Brain pericyte (primary cell): ENCODE data around the gene TSPAN3.

Experiments used
- DNase-seq: peaks from one replicate; pipeline ENCODE4 v3.0.0-alpha.2; 2012; ENCODE audit warnings: low read depth, low spot score

The TSPAN3 gene

DNA sequence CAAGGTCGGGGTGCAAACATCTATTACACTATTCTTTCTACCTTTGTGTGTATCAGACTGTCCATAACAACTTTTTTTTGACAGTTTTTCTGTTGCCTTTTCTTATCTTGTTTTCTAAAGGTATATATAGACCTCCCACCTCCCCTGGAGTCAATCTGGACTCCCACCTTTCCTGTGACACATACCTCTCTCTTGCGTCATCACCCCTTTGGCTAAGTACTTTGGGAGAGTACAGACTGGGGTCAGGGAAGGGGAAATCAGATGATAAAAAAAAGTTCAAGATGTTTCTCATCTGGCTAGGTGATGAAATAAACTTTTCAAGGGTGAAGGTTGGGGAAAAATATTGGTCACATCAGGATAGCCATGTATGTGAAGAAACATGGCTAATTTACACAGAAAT lies 17.2 kb downstream of the TSPAN3 start:
- DNase-seq, result no peak

- DNase-seq, result no peak
Observed at GRCh38 chr15:77052556-77052955, 18.4 kb downstream of the TSPAN3 start.

GRCh38 chr15:77048135-77048876 lies 22.6 kb downstream of the TSPAN3 start:
- DNase-seq, result no peak

DNA sequence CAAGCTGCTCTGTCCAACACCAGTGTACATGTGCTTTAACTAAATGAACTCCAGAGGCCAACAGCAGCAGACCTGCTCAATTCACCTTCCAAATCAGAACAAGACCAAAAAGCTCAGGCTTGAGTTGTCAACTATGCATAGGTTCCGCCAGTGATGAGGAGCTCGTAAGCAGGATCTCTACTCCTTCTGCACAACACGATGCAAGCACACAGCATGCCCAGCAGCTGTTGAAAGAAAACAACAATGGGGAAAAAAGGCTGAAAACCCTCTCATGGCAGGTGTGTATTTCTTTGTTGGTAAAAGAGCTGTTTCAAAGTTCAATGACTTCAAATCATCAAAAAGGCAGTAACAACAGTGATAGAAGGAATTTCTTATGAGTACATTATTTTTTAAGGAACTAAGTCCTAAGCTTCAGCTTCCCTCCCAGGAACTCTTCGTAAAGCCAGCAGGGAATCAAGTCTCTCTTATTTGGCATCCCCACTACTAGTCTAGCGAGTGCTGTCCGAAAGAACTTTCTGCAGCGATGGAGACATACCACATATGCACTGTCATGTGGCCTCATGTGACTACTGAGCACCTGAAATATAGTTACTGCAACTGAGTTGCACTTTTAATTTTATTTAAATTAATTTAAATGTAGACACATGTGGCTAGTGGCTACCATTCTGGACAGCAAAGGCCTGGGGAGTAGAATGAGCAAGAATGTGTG lies 24.1 kb downstream of the TSPAN3 start:
- DNase-seq, result no peak

DNA sequence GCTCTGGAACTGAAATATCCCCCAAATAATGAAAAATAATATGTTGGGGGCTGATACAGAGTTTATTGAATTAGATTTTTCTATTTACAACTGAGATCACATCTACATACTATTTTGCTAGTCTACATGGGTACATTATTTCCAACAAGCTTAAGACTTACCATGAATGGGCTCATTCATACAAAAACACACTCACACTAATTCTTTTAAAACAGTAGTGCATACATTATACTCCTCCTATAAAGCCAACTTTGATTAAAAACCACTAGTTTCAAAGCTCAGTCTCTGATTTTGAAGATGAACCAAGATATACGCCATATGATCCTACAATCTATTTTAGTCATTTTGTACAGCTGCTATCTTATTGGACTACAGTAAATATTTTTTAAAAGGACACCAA lies 24.9 kb downstream of the TSPAN3 start:
- DNase-seq, result no peak

DNA sequence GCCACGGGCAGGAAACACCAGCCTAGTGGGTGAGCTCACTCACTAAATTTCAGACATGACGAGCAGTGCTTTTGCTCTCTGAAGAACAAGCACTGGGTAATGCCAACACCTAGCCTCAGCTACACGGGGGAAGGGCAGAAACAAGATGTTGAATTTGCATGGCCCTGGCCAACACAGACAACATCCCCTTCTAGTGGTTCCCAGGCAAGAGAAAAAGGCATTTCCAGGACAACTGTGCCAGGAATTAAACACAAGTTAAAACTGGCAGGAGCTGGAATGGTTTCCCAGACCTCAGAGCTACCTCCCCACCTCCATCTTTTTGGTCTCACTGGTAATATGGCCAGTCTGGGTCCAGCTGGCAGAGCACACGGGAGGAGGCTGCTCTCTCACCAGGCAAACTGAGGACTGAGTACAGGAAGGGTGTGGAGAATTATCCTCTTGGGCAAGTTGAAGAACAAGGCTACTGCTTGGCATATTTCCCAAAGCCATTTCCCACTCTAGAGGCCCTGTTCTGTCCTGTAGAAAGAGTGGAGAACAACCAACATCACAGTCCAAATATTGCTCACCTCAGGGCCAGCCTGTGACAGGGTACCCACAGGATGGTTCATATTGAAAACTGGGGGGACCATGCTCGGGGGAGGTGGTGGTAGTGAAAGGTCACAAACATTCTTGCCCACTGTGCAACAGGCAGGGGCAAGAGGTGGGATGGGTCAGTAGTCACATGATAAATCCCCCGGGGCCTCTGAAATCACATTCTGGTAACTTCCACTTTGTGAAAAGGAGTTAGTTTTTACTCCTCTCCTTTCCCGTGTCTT lies 26.5 kb downstream of the TSPAN3 start:
- no peak for DNase-seq

DNA sequence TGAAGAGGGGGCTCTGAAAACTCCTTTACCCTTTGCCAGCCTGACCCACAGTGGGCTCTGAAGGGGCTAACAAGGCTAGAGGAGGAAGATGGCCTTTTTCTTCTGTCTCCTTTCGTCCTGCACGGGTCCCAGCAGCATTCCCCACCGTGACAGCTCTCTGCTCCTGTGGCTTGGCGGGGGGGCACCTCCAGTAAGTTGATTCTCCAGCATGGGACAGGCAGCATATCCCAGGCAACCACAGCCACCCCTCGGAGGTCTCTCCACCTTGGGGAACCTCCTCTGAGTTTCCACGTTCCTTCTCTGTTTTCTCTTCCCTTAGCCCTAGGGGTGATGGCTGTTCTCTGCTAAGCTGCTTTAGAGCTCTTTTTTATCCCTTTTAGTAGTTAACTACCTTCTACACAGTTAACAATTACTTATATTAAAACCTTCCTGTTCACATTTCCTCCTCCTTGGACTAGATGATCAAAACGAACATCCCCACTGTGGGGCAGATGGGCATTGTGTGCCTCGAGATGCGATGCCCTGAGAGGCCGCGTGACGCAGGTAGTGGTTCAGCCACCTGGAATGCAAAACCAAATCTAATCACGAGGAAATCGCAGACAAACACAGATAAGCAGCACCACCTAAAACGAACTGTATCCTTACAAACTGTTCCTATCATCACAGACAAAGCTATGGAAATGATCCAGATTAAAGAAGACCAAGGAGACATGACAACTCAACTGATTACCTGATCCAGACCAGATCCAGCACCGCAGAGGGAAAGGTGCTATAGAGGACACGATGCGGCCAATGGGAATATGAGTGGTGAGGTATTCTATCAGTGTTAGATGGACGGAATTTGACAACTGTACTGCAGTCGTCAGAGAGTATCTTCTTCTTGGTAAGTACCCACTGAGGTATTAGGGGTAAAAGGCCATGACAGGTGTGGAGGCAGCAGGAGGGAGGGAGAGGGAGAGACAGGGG lies 27.7 kb downstream of the TSPAN3 start:
- no peak for DNase-seq

GRCh38 chr15:77042245-77042919 lies 28.5 kb downstream of the TSPAN3 start:
- no peak for DNase-seq

DNA sequence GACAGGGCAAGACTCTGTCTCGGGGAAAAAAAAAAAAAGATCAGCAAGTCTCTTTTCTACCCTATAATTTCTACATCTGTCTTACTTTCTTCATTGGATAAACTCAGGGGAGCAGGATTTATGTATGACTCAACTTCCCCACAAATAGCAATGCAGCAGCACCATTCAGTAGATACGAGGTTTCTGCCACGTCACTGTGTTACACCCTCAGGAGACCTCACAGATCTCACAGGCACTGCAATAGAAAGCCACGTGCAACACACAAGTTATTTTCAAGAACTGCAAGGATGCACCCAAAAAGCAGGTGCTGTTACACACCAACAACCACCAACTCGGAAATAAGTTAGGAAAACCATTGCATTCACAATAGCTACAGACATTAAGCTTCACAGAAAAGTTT lies 30.2 kb downstream of the TSPAN3 start:
- DNase-seq, result no peak

DNA sequence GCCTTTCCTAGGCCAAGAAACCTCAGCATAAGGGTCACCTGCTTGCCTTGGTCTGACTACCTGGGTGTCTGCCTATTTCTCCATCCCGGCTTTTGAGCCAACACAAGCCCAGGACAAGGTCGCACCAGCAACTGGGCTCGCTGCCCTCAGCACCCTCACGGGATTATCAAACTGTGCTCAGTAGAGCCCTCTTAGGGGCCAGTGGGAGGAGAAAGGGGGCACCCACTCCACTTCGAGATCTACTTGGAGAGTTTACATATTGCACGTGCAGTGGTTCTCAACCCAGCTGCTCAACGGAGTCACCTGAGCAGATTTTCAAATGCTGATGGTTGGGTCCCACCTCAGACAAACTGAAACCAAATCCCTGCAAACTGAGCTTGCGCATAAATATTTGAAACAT lies 31.1 kb downstream of the TSPAN3 start:
- no peak for DNase-seq

DNA sequence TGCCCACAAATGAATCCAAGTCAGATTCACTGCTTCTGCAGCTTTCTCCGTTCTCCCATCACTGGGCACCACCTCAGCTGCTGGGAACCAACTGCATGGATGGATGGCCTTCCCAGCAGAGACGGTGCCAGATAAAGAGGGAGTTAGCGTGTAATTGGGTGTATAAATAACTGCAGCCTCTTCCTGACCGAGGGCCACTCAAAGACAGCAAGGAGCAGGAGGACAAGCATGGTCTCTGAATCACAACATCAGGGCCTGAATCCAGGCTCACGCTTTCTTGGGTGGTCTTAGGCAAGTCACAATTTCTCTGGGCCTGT lies 31.7 kb downstream of the TSPAN3 start:
- DNase-seq, result no peak

GRCh38 chr15:77038312-77039216 lies 32.3 kb downstream of the TSPAN3 start:
- no peak for DNase-seq

DNA sequence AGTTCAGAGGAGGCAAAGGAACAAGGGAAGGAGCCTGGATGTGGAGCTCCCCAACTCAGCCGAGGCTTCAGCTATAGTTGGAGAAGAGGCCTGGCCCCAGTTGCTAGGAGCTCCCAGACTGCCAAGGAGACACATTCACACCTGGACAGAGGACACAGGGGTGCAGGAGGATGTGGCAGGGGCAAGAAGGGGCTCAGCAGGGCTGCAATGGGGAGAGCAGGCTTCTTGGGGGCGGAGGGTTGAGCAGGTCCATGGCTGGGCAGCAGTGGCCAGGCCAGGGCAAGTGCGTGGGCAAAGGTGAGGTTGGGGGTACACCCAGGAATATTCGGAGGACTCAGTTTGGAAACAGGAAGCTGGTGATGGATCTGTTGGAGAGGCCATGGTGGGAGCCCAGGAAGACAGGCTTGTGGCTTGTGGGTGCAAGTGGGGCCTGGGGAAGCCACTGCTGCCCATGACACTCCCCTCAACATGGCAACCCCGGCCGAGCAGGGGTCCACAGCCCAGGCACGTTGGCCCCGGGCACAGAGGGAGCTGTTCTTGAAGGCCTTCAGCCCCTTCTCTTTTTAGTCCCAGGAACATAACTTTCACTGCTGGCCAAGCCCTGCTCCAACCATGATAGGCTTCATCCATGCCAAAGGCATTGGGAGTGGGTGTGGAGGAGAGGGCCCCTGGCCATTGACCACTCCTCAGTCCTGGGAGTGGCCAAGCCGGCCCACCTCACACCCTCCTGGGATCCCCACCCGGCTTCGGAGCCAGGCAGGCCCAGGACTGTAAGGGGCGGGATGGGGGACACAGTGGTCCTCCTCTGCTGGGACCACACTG lies 33.3 kb downstream of the TSPAN3 start:
- DNase-seq, result no peak

DNA sequence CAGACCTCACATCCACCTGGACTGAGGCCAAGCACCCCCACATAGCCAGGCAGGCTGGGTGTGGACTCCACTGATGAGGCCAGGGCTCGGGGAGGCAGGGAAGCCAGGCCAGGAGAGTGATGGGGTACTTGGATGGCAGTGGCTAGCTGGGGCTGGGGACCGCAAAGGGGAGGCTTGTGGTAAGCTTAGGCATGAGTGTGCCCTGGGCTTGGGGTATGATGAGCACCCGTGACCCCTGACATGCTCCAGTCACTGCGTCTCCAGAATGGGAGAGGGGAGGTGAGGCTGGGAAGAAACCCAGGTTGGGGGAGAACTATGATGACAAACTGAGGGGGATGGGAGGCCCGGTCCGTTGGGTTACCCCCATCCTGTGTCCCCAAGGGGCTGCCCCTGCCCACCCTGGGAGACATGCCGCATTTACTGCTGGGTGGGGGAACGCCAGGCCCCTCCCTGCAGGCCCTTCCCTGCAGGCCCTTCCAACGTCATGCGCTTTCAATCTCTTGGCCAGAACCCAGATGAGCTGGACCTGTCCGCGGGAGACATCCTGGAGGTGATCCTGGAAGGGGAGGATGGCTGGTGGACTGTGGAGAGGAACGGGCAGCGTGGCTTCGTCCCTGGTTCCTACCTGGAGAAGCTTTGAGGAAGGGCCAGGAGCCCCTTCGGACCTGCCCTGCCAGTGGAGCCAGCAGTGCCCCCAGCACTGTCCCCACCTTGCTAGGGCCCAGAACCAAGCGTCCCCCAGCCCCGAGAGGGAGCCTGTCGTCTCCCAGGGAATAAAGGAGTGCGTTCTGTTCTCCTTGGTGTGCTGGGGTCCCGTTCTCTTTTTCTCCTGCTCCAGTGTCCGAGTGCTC lies 34.1 kb downstream of the TSPAN3 start:
- no peak for DNase-seq

DNA sequence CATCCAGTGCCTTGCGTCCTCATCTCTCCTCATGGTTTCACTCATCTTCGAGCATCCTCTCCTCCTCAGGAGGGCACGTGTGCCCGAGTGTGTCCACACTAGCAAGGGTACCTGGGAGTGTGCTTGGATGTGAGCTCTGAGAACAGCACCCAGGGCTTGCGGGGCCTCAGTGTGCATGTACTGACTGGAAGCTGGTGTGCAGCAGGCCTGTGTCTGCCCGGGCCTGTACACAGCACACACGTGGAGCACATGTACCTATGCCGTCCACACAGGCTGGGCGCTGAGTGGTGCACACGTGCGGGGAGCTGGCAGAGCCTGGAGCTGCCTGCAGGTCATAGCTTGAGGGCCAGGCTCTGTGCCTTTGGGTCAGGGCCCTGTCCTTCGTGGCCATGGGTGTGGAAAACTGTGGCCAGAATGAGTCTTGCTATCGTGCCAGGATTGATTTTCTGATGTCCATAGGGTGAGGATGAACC lies 34.9 kb downstream of the TSPAN3 start:
- DNase-seq, result no peak

GRCh38 chr15:77035584-77035983 lies 35.3 kb downstream of the TSPAN3 start:
- DNase-seq, result no peak

- DNase-seq, result no peak
Observed at GRCh38 chr15:77034695-77035489, 36.0 kb downstream of the TSPAN3 start.
